GM12892 (cell line): ENCODE data around the gene CERS2.

Source experiments
- POLR2A ChIP-seq: IDR thresholded peaks from 2 replicates; pipeline ENCODE4 v1.6.1; 2011; ENCODE audit warnings: low read depth, low read length, control low read depth
- POLR2AphosphoS5 ChIP-seq: IDR thresholded peaks from 2 replicates; pipeline ENCODE4 v1.6.1; 2011; ENCODE audit warnings: low read depth, low read length, control low read depth
- TAF1 ChIP-seq: IDR thresholded peaks from 2 replicates; pipeline ENCODE4 v1.6.1; 2011; ENCODE audit warnings: low read depth, mild to moderate bottlenecking, control low read depth, low read length, borderline replicate concordance

- TF ChIP-seq POLR2A: no peak
- TF ChIP-seq TAF1: no peak
- no peak for TF ChIP-seq POLR2AphosphoS5
Observed at GRCh38 chr1:150968491-150968890, 6.1 kb downstream of the CERS2 start.
